ENCODE data around the gene TEC.

- TF ChIP-seq, protein P1, sequence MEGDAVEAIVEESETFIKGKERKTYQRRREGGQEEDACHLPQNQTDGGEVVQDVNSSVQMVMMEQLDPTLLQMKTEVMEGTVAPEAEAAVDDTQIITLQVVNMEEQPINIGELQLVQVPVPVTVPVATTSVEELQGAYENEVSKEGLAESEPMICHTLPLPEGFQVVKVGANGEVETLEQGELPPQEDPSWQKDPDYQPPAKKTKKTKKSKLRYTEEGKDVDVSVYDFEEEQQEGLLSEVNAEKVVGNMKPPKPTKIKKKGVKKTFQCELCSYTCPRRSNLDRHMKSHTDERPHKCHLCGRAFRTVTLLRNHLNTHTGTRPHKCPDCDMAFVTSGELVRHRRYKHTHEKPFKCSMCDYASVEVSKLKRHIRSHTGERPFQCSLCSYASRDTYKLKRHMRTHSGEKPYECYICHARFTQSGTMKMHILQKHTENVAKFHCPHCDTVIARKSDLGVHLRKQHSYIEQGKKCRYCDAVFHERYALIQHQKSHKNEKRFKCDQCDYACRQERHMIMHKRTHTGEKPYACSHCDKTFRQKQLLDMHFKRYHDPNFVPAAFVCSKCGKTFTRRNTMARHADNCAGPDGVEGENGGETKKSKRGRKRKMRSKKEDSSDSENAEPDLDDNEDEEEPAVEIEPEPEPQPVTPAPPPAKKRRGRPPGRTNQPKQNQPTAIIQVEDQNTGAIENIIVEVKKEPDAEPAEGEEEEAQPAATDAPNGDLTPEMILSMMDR (IDR thresholded peaks at IDR 0.05), result no peak
- TF ChIP-seq POLR2A (IDR thresholded peaks at IDR 0.05), result no peak
These were observed 90.7 kb downstream of the TEC start for GRCh38 chr4:48178931-48179330.
